GM19035 (cell line): ENCODE data around the gene RPL10.
A peak's percentile ranks its signal among the peaks of the same experiment; 100 is the strongest.

ENCODE experiments used
- ATAC-seq: cut with Tn5 transposase; IDR thresholded peaks from one replicate; pipeline ENCODE4 v1.9.1; 2021; ENCODE audit not compliant: unreplicated experiment

RPL10 gene

GRCh38 chrX:154397888-154398667, at the start of gene RPL10:
TSS of gene RPL10 (plus strand) at chrX:154398377. CDS start at chrX:154398520, 143 bp downstream.
- ATAC-seq, result peak; percentile 77

DNA sequence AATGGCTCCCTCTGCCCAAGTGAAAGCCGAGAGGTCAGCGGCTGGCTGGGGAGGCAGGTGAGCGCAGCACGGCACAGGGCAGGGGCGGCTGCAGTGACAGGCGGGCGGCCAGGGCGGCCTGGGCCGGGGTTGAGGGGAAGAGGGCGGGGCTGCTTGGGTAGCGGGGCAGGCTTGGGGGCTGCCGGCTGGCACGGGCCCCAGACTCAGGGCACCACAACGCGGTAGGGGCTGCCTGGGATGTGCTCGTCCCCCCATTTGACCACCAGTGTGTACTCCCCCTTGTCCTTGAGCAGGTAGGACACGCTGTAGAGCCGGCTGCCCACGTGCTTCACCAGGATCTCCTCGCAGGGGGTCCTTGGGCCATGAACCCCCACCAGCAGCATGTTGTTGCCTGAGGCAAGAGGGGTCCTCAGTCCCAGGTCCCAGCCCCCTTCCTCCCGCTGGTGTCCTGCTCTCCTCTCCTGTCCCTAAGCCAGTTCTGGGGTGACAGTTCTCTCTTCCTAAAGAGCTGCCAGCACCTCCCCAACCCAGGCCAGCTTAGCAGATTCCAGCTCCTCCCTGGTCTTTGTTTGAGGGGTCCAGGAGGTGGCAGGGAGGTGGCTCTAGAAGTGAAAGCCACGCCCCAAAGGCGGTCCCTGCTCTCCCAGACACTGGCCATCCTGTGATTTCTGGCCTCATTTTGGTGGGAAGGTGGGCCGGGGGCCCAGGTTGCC, 49.4 kb upstream of the RPL10 start:
- no peak for ATAC-seq

DNA sequence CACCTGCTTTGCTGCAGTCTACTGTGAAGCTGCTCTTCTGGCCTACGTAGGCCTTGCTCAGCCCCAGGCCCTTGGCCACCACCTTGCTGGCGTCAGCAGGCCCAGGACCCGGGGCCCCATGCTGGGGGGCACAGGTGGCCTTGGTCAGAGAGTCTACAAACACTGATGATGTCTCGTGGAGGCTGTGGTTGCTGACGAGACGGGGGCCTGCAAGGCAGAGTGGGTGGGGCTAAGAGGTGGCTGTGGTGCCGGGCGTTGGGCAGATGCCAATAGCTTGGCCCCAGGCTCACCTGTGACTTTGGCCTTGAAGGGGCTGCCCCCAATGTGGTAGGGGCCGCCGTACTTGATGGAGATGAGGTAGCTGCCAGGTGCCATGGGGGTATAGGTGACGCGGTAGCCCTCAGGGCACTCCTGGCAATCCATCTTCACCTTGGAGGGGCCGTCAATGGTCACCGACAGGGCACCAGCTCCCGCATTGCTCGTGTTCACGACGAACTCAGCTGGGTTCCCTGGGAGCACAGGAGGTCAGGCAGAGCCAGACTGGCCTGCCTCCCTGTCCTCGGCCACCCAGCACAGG, 48.7 kb upstream of the RPL10 start:
- ATAC-seq, result no peak

GRCh38 chrX:154349979-154350378, 48.2 kb upstream of the RPL10 start:
- ATAC-seq, result no peak

DNA sequence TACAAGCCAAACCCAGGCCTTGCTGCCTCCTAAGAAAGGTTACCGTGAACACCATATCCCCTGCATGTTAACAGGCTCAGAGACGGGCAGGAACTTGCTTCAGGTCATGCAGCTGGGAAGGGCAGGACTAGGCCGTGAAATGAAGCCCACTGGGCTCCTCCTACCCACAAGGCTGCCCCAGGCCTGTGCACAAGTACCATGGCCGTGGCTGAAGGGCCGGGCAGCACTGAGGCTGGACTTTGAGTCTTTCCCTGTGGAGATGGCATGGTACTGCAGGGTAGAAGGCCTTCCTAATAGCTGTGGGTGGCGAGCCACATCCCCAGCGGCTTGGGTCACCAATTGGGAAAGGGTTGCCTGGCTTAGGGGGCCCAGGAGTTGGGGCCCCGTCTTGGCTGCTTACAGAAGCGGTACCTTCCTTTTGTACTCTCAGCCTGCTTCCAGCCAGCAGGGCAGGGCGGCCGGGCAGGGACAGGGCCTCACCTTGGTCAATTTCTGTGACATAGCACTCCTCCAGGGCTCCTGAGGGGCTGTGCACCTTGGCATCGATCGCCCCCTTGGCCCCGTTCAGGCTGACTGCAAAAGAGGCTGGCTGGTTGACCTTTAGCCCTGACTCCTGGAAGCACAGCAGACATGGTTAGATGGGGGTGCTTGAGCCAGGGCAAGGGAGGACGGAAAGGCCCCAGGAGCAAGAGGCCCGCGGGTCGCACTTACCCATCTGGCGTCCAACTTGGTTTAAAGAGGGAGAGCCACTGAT, 47.6 kb upstream of the RPL10 start:
- no peak for ATAC-seq

DNA sequence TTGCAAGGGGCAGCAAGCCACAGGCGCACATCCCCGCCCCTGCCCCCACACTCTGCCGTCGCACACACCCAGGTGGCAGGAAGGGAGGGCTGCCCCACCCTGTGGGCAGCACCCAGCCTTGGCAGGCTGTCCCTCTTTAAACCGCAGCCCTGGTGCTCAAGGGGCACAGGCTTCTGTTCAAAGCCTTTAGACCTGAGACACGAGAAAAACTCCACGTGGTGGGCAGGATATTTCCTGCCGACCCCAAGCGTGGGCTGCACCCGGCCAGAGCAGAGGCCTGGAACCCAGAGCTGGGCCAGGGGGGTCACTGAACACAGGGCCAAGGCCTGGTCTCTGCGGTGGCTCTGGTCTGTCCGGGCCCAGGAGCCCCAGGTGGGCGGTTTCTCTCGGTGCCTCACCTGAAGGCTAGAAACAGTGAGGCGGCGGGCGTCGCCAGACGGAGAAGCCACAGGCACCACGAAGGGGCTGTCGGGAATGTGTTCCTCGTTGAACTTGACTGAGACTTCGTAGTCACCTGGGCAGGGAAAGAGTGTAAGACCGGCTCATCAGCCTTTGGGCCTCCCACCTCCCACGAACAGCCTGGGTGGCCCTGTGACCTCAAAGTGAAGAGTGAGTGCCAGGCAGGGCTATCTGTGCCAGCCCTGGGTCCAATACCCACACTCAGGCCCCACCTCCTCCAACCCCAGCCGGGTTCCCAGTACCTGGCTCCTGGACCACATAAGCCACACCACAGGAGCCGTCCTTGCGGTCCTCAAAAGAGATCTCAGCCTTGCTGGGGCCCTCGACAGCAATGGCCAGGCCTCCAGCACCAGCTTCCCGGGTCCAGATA, 46.8 kb upstream of the RPL10 start:
- no peak for ATAC-seq

DNA sequence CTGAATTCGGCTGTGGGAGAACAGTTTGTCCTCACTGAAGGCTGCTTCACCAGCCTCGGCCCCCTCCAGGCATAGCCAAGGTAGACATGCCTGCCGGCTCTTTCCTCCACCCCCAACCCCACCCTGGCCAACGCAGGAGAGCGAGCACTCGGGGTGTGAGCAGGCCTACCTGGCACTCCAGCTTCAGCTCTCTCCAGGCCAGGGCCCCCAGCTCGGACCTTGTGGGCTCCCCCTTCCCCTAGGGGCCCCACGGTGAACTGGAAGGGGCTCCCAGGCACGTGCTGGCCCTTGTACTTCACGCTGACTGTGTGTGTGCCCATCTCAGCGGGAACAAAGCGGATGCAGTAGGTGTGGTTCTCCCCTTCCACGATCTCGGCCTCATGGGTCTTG, 46.2 kb upstream of the RPL10 start:
- ATAC-seq, result no peak

GRCh38 chrX:154352466-154352865, 45.7 kb upstream of the RPL10 start:
- ATAC-seq, result no peak

DNA sequence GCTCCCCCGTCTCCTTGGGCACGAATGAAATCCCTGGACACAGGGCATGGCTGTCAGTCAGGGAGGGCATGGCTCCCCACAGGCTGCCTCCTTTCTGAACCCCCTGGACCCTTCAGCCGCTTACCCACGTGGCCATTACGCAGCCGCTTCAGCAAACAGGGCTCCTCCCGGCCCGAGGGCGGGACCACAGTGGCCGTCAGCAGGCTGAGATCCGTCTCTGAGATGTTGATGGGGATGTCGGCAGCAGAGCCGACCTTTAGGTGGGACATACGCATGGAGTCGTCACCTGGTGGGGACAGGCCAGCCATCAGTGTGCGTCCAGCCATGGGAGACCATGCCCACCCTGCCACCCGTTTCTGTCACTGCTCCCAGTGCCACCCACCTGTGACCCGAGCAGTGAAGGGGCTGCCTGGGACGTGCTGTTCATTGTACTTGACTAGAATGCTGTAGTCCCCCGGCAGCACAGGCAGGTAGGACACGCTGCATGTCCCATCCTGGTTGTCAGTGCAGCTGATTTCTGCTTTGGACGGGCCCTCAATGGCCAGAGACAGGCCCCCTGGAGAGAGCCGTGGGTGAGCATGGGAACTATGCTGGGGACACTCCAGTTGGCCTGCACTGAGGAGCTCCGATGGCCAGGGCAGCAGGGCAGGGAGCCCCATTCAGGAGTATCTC, 44.9 kb upstream of the RPL10 start:
- ATAC-seq, result no peak

DNA sequence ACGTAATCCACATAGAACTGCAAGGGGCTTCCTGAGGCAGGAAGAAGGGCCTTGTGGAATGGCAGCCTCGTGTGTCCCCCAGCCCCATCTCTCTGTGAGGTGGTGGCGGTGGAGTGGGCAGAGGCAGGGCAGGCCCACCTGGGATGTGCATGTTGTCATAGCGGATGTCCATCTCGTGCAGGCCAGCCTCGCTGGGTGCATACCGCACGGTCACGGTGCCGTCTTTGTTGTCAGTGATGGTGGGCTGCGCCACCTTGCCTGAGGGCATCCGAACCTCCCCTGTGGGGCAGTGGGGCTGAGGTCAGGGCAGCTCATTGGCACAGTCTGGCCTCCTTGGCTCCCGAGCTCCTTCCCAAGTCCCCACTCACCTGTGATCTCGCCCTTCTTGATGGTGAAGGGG, 44.2 kb upstream of the RPL10 start:
- no peak for ATAC-seq

DNA sequence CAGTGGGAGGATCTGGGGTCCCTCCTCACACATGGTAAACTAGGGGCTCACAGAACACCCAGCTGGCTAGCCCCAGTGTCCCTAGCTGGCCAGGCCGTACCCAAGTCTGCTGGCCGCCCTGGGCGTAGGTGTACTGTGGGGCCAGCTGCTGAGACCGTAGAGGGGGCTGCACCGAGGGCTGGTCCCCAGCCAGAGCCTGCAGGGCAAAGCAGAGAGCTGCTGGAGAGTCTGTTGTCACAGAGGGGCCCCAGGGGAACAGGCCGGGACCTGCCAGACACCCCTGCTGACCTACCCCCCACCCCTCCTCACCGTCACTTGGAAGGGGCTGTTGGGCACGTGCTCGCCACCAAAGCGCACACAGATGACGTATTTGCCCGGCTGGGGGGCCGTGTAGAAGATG, 43.7 kb upstream of the RPL10 start:
- no peak for ATAC-seq

DNA sequence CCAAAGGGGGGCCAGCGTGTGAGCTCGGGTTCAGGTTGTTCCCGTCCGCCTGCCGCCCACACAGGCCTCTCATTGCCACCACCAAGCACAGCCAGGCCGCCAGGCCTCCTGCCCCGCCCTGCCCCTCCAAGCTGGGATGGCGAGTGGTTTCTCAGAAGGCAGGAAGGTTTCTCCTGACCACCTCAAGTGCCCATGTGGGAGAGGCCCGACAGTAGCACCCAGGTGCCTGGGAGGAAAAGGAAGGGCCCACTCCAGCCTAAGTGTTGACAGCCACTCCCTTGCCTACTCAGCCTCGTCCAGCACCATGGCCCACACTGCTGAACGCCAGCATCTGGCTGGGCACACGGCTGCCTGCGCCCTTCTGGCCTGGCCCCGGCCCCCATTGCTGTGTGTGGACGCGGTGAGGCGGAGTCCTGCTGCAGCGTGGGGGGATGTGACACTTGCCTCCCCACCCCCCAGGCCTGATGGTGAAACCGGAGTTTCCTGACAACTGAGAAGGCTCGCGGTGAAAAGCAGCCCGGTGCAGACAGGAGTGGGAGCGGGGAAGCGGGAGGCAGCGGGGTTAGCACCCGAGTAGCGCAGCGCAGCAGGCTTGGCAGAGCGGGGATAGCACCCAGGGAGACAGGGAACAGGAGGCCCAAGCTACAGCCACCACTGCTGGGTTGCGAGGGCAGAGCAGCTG, 42.9 kb upstream of the RPL10 start:
- no peak for ATAC-seq

GRCh38 chrX:154355776-154356140, 42.4 kb upstream of the RPL10 start:
- no peak for ATAC-seq

GRCh38 chrX:154356596-154356995, 41.6 kb upstream of the RPL10 start:
- no peak for ATAC-seq

GRCh38 chrX:154357205-154357604, 41.0 kb upstream of the RPL10 start:
- no peak for ATAC-seq

DNA sequence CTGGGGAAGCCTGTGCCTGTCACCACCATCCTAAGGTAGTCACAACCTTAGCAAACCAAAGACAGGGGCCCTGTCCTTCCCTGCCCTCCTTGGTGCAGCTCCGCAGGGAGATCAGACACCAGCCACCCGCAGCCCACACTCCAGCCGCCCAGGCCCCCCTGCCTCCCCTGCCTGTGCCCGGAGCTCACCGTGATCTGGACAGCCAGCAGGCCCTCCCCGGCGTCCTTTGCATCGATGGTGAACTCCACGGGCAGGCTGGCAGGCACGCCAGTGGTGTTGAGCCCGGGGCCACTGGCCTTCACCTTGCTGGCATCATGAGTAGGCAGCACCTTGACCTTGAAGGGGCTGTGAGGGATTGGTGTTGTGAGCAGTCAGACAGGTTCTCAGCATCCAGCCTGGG, 40.2 kb upstream of the RPL10 start:
- no peak for ATAC-seq

DNA sequence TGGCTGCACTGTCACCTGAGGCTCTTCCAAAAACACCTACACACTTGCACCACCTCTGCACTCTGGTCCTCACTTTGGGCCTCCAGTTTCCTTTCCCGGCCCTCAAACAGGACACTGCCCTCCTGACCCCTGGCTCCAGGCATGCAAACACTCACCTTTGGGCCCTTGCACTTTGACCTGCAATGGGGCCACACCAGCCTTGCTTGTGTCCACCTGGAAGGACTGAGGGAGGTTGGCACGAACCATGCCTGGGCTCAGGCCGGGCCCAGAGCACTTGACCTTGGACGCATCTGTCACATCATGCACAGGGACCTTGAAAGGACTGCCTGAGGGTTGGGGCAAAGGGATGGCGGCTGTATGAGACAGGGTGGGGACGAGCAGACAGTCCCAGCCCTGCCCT, 39.3 kb upstream of the RPL10 start:
- no peak for ATAC-seq

DNA sequence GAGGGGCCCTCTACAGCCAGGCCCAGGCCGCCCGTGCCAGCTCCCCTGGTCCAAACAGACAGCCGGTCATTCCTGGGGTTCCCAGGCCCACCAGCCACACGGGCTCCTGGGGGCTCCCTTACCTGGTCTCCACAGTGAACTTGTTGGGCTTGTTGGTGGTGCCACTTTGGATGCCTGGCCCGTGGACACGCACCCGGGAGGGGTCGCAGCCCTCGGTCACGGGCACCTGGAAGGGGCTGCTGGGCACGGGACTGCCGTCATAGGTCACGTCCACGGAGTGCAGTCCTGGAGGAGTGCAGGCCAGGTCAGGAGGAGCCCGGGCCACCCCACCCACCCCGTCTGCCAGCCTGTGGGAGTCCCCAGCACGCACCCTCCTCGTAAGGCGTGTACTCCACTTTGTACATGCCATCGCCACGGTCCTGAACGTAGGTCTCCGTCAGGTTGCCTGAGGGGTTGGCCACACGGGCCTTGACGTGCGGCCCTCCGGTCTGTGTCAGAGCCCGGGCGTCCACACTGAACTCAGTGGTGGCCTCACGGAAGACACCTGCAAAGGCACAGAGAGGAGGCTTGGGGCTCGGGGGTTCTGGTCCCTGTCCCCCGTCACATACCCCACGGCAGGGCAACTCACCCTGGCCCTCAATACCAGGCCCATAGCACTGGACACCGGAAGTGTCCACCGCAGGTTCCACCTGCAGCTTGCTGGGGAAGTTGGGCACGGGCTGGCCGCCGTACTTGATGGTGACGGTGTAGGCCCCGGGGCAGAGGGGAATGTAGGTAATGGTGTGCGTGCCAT, 38.6 kb upstream of the RPL10 start:
- no peak for ATAC-seq
